Colonic mucosa (tissue), 4 donors: Measurements from ENCODE around the gene PCIF1. TPM values are rescaled to one million over a fixed set of nuclear protein-coding genes. Genes with fewer than 3 reads are reported as not detected.

ENCODE experiments used
- DNase-seq: peaks from one replicate; pipeline ENCODE4 v3.0.0-alpha.2; 2020
- H3K27ac ChIP-seq: fragments of 200-600 bp; one replicate; pipeline ENCODE4 v1.8.0; 2021
- H3K27me3 ChIP-seq: fragments of 200-600 bp; one replicate; pipeline ENCODE4 v1.8.0; 2021
- H3K36me3 ChIP-seq: fragments of 200-600 bp; one replicate; pipeline ENCODE4 v1.8.0; 2021
- H3K4me1 ChIP-seq: fragments of 200-600 bp; one replicate; pipeline ENCODE4 v1.8.0; 2021; ENCODE audit warnings: mild to moderate bottlenecking
- H3K4me3 ChIP-seq: fragments of 200-600 bp; one replicate; pipeline ENCODE4 v1.8.0; 2021
- H3K9ac ChIP-seq, 2 donors: one replicate each; pipeline ENCODE4 v1.7.0; 2013; ENCODE audit warnings: control low read depth in 2 of 2, low read depth in 2 of 2, low read length in 2 of 2
- H3K9me3 ChIP-seq: fragments of 200-600 bp; one replicate; pipeline ENCODE4 v1.8.0; 2021
- intact Hi-C: fragments of 100-400 bp; cut with DNase I; formaldehyde crosslinking; loops from one replicate; pipeline ENCODE4 v1.14.1; 2022
- total RNA-seq, 2 donors: library from RNA; stranded (reverse); fragmentation: NEBNext Ultra II Directional in 1 of 2; extraction: Animal tissue kit (Norgen Biotek cat#: 25700) in 1 of 2; gene quantifications; one replicate each; pipeline ENCODE4 v1.2.1, GENCODE V29; 2021
- TF ChIP-seq, protein P1 (sequence below): fragments of 200-600 bp; IDR thresholded peaks from one replicate; pipeline ENCODE4 v1.8.0; 2022; ENCODE audit warnings: antibody characterized with exemption, mild to moderate bottlenecking
- donor health status: healthy.
- donor health status: DM: no; HTN: no; CAD: no.
- donor health status: DM: no; HTN: no; CAD: no.

PCIF1 gene
- total RNA-seq, 2 donors from 2014 or later: 28.9 to 33.6 TPM

DNA sequence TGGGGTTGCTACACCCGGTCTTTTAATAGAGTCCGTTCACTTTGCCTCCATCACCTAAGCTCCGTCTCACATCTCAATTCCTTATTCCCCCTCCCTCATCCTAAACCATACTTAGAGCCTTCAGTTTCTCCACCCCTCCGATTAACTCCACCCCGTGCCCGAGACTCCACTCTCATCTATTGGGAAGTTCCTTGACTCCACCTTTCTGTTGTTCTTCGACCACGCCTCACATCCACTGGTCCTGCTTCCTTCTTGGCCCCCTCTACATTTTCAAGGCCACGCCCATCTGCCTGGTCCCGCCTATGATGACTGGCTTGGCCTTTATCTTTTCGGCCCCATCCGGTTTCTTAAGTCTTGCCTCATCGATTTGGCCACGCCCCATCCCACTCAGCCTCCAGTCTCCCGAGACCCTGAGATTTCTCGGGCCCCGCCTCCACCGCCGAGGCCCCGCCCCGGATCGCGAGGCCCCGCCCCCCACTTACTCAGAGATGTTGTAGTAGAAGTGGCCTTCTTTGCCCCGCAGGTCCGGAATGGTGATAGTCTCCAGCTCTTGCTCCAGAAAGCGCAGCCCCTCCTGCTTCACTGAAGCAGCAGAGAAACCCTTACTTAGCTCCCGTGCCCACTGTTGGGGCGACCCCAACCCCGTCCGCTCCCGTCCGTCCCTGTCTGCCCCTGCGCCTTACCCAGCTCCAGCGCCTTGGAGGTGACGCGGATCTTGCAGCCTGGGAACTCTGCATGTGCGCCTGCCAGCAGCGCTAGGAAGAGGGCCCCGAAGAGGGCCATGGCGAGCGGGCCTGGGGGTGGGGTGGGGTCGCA, 23.6 kb upstream of the PCIF1 start:
- peak overlapping the region; percentile 57 to 74 for H3K9ac ChIP-seq
- intact Hi-C loops: no loop called here

DNA sequence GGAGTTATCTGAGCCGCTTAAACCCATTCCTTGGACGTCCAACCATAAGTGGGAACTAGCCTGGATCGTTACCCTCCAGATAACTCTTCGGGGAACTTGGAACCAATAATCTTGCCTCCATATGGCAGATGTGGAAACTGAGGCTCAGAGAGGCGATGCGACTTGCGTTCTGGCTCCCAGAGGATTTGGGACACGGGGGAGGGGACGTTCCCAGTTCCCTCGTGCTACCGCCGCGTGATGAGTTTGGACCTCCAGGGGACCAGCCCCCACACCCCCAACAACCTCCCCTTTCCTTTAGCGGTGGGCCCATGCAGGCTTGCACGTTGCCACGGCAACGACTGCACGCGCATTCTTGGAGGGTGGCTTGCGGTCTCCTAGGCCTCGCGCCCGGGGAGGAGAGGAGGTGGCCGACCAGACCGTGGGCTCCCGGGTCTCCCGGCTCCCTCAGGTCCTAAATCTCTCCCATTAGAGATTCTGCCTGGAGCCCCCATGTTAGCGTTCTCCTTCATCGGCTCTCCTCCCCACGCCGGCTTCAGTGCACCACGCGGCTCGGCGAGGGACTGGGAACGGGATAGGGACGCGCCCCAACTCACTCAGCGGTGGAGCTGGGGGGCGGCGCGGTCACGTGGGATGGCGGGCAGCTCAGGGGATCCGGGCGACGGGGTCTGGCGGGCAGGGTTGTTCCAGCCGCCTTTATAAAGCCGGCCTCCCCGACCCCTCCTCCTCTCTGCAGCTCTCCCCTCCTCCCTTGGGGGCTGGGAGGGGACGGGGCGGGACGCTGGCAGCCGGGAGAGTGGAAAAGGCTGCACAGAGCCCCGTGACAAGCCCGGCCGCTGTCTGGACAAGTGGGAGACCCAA, 22.8 kb upstream of the PCIF1 start, which contains the start of gene PLTP:
Gene PLTP (minus strand): TSS at position 670 of the 858 bp plus-strand sequence. CDS start 703 bp downstream, outside the sequence.
- intact Hi-C loops: no loop called here
- Histone ChIP-seq H3K27ac (peak within 1 kb of the TSS; percentile 75), H3K9me3 (no peaks in the 10 kb centered on the region), H3K4me3 (peak within 1 kb of the TSS; percentile 46), H3K36me3 (no peaks in the 10 kb centered on the region), H3K27me3 (no peaks in the 10 kb centered on the region), H3K4me1 (peaks cover 7% of the 10 kb centered on the region), H3K9ac (peak within 1 kb of the TSS; percentile 57 to 74)
- peak; percentile 63 for DNase-seq
- TF ChIP-seq, protein P1, sequence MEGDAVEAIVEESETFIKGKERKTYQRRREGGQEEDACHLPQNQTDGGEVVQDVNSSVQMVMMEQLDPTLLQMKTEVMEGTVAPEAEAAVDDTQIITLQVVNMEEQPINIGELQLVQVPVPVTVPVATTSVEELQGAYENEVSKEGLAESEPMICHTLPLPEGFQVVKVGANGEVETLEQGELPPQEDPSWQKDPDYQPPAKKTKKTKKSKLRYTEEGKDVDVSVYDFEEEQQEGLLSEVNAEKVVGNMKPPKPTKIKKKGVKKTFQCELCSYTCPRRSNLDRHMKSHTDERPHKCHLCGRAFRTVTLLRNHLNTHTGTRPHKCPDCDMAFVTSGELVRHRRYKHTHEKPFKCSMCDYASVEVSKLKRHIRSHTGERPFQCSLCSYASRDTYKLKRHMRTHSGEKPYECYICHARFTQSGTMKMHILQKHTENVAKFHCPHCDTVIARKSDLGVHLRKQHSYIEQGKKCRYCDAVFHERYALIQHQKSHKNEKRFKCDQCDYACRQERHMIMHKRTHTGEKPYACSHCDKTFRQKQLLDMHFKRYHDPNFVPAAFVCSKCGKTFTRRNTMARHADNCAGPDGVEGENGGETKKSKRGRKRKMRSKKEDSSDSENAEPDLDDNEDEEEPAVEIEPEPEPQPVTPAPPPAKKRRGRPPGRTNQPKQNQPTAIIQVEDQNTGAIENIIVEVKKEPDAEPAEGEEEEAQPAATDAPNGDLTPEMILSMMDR: no peak

More for the DNA sequence above, 23.6 kb upstream of the PCIF1 start:
- H3K27me3 ChIP-seq: no peaks in the 10 kb centered on the region
- H3K4me3 ChIP-seq: peak overlapping the region; percentile 46
- H3K9me3 ChIP-seq: no peaks in the 10 kb centered on the region
- peak overlapping the region; percentile 75 for H3K27ac ChIP-seq
- no peaks in the 10 kb centered on the region for H3K36me3 ChIP-seq
- DNase-seq: peak; percentile 98
- H3K4me1 ChIP-seq: peaks cover 7% of the 10 kb centered on the region
- TF ChIP-seq, protein P1: no peak

DNA sequence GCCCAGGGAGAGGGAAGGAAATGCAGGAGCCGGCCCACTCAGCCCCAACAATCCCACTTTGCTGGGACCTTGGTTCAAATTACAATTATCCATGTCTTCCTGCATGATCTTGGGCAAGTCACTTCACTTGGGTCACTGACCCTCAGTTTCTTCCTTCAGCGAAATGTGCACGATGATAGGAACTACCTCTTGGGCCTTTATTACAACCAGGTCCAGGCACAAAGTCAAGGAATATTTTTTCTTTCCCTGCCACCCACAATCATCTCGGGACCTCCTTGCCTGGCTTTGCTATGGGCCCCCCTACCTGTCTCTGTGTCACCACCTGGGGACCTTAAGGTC, 22.2 kb upstream of the PCIF1 start:
- Histone ChIP-seq H3K27me3 (no peaks in the 10 kb centered on the region), H3K9me3 (no peaks in the 10 kb centered on the region), H3K9ac (peak overlapping the region; percentile 57 to 74), H3K36me3 (no peaks in the 10 kb centered on the region), H3K4me1 (peaks cover 7% of the 10 kb centered on the region), H3K4me3 (peak overlapping the region; percentile 46), H3K27ac (no peak overlapping the region)
- TF ChIP-seq, protein P1: no peak
- intact Hi-C loops: no loop called here
- DNase-seq: no peak

DNA sequence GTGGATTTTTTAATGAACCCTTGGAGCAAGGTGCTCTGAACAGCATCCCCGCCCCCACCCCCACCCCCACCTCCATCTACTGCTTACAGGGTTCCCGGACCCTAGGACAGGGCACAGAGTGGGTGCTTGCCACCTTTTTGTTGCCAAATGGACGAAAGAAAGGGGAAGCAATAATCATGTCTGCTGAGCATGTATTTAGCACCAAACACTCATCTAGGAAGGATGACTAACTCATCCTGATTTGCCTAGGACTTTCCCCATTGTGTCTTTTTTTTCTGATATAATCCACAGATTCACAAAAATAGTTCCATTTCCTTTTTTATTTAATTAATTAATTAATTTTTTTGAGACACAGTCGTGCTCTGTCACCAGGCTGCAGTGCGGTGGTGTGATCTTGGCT, 21.4 kb upstream of the PCIF1 start:
- intact Hi-C loops: no loop called here
- no peak for DNase-seq
- Histone ChIP-seq H3K9ac (no peak overlapping the region), H3K36me3 (no peaks in the 10 kb centered on the region), H3K9me3 (no peaks in the 10 kb centered on the region), H3K4me3 (no peak overlapping the region), H3K27me3 (no peaks in the 10 kb centered on the region), H3K4me1 (peaks cover 7% of the 10 kb centered on the region), H3K27ac (no peak overlapping the region)
- TF ChIP-seq, protein P1: no peak

DNA sequence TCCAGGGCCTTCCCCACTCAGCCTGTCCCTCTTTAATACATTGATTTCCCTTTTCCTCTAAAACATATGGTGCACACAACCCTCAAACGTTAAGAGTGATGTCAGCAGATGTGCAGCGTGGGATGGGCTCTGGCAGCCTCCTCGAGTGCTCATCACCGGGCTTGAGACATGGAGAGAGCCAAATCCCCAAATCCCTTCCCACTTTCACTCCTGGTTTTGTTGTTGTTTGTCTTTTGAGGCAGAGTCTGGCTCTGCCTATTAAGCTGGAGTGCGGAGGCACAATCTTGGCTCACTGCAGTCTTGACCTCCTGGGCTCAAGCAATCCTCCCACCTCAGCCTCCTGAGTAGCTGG, 16.7 kb upstream of the PCIF1 start:
- no peak overlapping the region for H3K4me3 ChIP-seq
- no peak for DNase-seq
- TF ChIP-seq, protein P1: no peak
- no peaks in the 10 kb centered on the region for H3K4me1 ChIP-seq
- intact Hi-C loops: no loop called here
- no peaks in the 10 kb centered on the region for H3K9me3 ChIP-seq
- H3K27ac ChIP-seq: peak overlapping the region; percentile 75
- no peaks in the 10 kb centered on the region for H3K27me3 ChIP-seq
- H3K9ac ChIP-seq: peak overlapping the region in 1 of 2 donors; percentile 51
- no peaks in the 10 kb centered on the region for H3K36me3 ChIP-seq
